ENCODE measurements around the gene ACOT11. TPM values are rescaled to one million over a fixed set of nuclear protein-coding genes. Genes with fewer than 3 reads are reported as not detected.

The ACOT11 gene
- total and polyA plus RNA-seq, 3 experiments from 2014 or later: 0.09 to 0.58 (median 0.37) TPM

- H3K27me3 ChIP-seq (ENCODE audit: insufficient read depth, low read length, poor library complexity, severe bottlenecking): no peaks in the 10 kb centered on the region
- no peak overlapping the region for H3K4me3 Mint-ChIP-seq
These were observed 33.0 kb downstream of the ACOT11 start for GRCh38 chr1:54580856-54581550.

GRCh38 chr1:54581621-54582035 lies 33.6 kb downstream of the ACOT11 start:
- H3K4me1 ChIP-seq (ENCODE audit: insufficient read depth, low read length): no peaks in the 10 kb centered on the region
- POLR2A ChIA-PET: no interaction called here
- peaks cover 0 to 1% (median 0%) of the 10 kb centered on the region in 5 donors for H3K9me3 Mint-ChIP-seq
- DNase-seq: no peak
- no peaks in the 10 kb centered on the region for H3K4me1 Mint-ChIP-seq
- no peaks in the 10 kb centered on the region for H3K27me3 ChIP-seq (ENCODE audit: insufficient read depth, low read length, poor library complexity, severe bottlenecking)
- H3K4me3 Mint-ChIP-seq: no peak overlapping the region
- no peak overlapping the region for H3K27ac Mint-ChIP-seq
- CTCF ChIA-PET: interaction anchor here (0.8 kb wide), 1 partner anchor 10 kb away, joined by 3 read pairs; no protein-coding TSS in a partner anchor
- no peaks in the 10 kb centered on the region for H3K36me3 ChIP-seq (ENCODE audit: insufficient read depth, low read length)
- no peaks in the 10 kb centered on the region for H3K36me3 Mint-ChIP-seq
- H3K27me3 Mint-ChIP-seq: peaks cover 0 to 8% of the 10 kb centered on the region in 2 donors
- H3K27ac ChIP-seq (ENCODE audit: low read depth, low read length): no peak overlapping the region
- no peaks in the 10 kb centered on the region for H3K9me3 ChIP-seq (ENCODE audit: low read length)
- H3K4me3 ChIP-seq (ENCODE audit: low read length): no peak overlapping the region

More at GRCh38 chr1:54580856-54581550, 33.0 kb downstream of the ACOT11 start:
- Histone ChIP-seq H3K9me3 (ENCODE audit: low read length) (no peaks in the 10 kb centered on the region), H3K4me3 (ENCODE audit: low read length) (no peak overlapping the region), H3K36me3 (ENCODE audit: insufficient read depth, low read length) (no peaks in the 10 kb centered on the region), H3K4me1 (ENCODE audit: insufficient read depth, low read length) (no peaks in the 10 kb centered on the region), H3K27ac (ENCODE audit: low read depth, low read length) (no peak overlapping the region)
- H3K27ac Mint-ChIP-seq: no peak overlapping the region
- ChIA-PET CTCF (interaction anchor here (0.8 kb wide), 1 partner anchor 9 kb away, joined by 3 read pairs; no protein-coding TSS in a partner anchor), POLR2A (no interaction called here)
- H3K4me1 Mint-ChIP-seq: no peaks in the 10 kb centered on the region
- H3K36me3 Mint-ChIP-seq: no peaks in the 10 kb centered on the region
- H3K27me3 Mint-ChIP-seq: peaks cover 0 to 8% of the 10 kb centered on the region in 2 donors
- peaks cover 0 to 1% (median 0%) of the 10 kb centered on the region in 5 donors for H3K9me3 Mint-ChIP-seq
- no peak for DNase-seq

- H3K27ac Mint-ChIP-seq: no peak overlapping the region
- H3K9me3 Mint-ChIP-seq: peaks cover 0 to 1% (median 0%) of the 10 kb centered on the region in 5 donors
- H3K4me3 Mint-ChIP-seq: no peak overlapping the region
- POLR2A ChIA-PET: no interaction called here
- no peak for DNase-seq
- peaks cover 0 to 8% of the 10 kb centered on the region in 2 donors for H3K27me3 Mint-ChIP-seq
- H3K4me1 Mint-ChIP-seq: no peaks in the 10 kb centered on the region
- H3K36me3 ChIP-seq (ENCODE audit: insufficient read depth, low read length): no peaks in the 10 kb centered on the region
- no peaks in the 10 kb centered on the region for H3K27me3 ChIP-seq (ENCODE audit: insufficient read depth, low read length, poor library complexity, severe bottlenecking)
- CTCF ChIA-PET: no interaction called here
- H3K27ac ChIP-seq (ENCODE audit: low read depth, low read length): no peak overlapping the region
- H3K4me3 ChIP-seq (ENCODE audit: low read length): no peak overlapping the region
- H3K36me3 Mint-ChIP-seq: no peaks in the 10 kb centered on the region
- no peaks in the 10 kb centered on the region for H3K4me1 ChIP-seq (ENCODE audit: insufficient read depth, low read length)
- H3K9me3 ChIP-seq (ENCODE audit: low read length): no peaks in the 10 kb centered on the region
These were observed 34.7 kb downstream of the ACOT11 start for GRCh38 chr1:54582566-54583306.

- no peaks in the 10 kb centered on the region for H3K36me3 Mint-ChIP-seq
- H3K27me3 Mint-ChIP-seq: peaks cover 0 to 5% of the 10 kb centered on the region in 2 donors
- no peaks in the 10 kb centered on the region for H3K36me3 ChIP-seq (ENCODE audit: insufficient read depth, low read length)
- no peak for DNase-seq
- H3K27me3 ChIP-seq (ENCODE audit: insufficient read depth, low read length, poor library complexity, severe bottlenecking): no peaks in the 10 kb centered on the region
- ChIA-PET POLR2A (no interaction called here), CTCF (no interaction called here)
- H3K27ac ChIP-seq (ENCODE audit: low read depth, low read length): no peak overlapping the region
- no peak overlapping the region for H3K4me3 ChIP-seq (ENCODE audit: low read length)
- peak overlapping the region in 1 of 8 donors; percentile 8 for H3K27ac Mint-ChIP-seq
- H3K4me3 Mint-ChIP-seq: no peak overlapping the region
- H3K4me1 ChIP-seq (ENCODE audit: insufficient read depth, low read length): no peaks in the 10 kb centered on the region
- H3K9me3 ChIP-seq (ENCODE audit: low read length): no peaks in the 10 kb centered on the region
- H3K4me1 Mint-ChIP-seq: peaks cover 2% of the 10 kb centered on the region in 3 donors
- no peaks in the 10 kb centered on the region for H3K9me3 Mint-ChIP-seq
These were observed 35.3 kb downstream of the ACOT11 start for GRCh38 chr1:54583307-54583686.

- no peak overlapping the region for H3K27ac Mint-ChIP-seq
- H3K4me3 Mint-ChIP-seq: peak overlapping the region in 1 of 7 donors; percentile 27
- no peaks in the 10 kb centered on the region for H3K4me1 ChIP-seq (ENCODE audit: insufficient read depth, low read length)
- H3K4me3 ChIP-seq (ENCODE audit: low read length): no peak overlapping the region
- H3K27ac ChIP-seq (ENCODE audit: low read depth, low read length): no peak overlapping the region
- peaks cover 0 to 5% of the 10 kb centered on the region in 2 donors for H3K27me3 Mint-ChIP-seq
- no peak for DNase-seq
- H3K36me3 Mint-ChIP-seq: no peaks in the 10 kb centered on the region
- H3K9me3 Mint-ChIP-seq: no peaks in the 10 kb centered on the region
- ChIA-PET POLR2A (no interaction called here), CTCF (no interaction called here)
- no peaks in the 10 kb centered on the region for H3K36me3 ChIP-seq (ENCODE audit: insufficient read depth, low read length)
- H3K9me3 ChIP-seq (ENCODE audit: low read length): no peaks in the 10 kb centered on the region
- no peaks in the 10 kb centered on the region for H3K27me3 ChIP-seq (ENCODE audit: insufficient read depth, low read length, poor library complexity, severe bottlenecking)
- H3K4me1 Mint-ChIP-seq: peaks cover 6 to 7% (median 7%) of the 10 kb centered on the region in 3 donors
These were observed 35.8 kb downstream of the ACOT11 start for GRCh38 chr1:54583871-54584270.

- Histone ChIP-seq H3K9me3 (ENCODE audit: low read length) (no peaks in the 10 kb centered on the region), H3K36me3 (ENCODE audit: insufficient read depth, low read length) (no peaks in the 10 kb centered on the region), H3K4me3 (ENCODE audit: low read length) (no peak overlapping the region), H3K27me3 (ENCODE audit: insufficient read depth, low read length, poor library complexity, severe bottlenecking) (no peaks in the 10 kb centered on the region), H3K4me1 (ENCODE audit: insufficient read depth, low read length) (no peaks in the 10 kb centered on the region), H3K27ac (ENCODE audit: low read depth, low read length) (no peak overlapping the region)
- no peak overlapping the region for H3K27ac Mint-ChIP-seq
- CTCF ChIA-PET: no interaction called here
- DNase-seq: no peak
- H3K4me1 Mint-ChIP-seq: peaks cover 6 to 7% (median 7%) of the 10 kb centered on the region in 3 donors
- H3K4me3 Mint-ChIP-seq: no peak overlapping the region
- POLR2A ChIA-PET: no interaction called here
- no peaks in the 10 kb centered on the region for H3K36me3 Mint-ChIP-seq
- H3K27me3 Mint-ChIP-seq: peaks cover 0 to 5% of the 10 kb centered on the region in 2 donors
- no peaks in the 10 kb centered on the region for H3K9me3 Mint-ChIP-seq
These were observed 36.5 kb downstream of the ACOT11 start for GRCh38 chr1:54584575-54584974.

- Mint-ChIP-seq H3K4me1 (peaks cover 6 to 7% (median 7%) of the 10 kb centered on the region in 3 donors), H3K36me3 (no peaks in the 10 kb centered on the region), H3K9me3 (no peaks in the 10 kb centered on the region), H3K27ac (no peak overlapping the region), H3K27me3 (peaks cover 0 to 5% of the 10 kb centered on the region in 2 donors), H3K4me3 (no peak overlapping the region)
- H3K9me3 ChIP-seq (ENCODE audit: low read length): no peaks in the 10 kb centered on the region
- H3K4me3 ChIP-seq (ENCODE audit: low read length): no peak overlapping the region
- H3K27me3 ChIP-seq (ENCODE audit: insufficient read depth, low read length, poor library complexity, severe bottlenecking): no peaks in the 10 kb centered on the region
- no peaks in the 10 kb centered on the region for H3K36me3 ChIP-seq (ENCODE audit: insufficient read depth, low read length)
- ChIA-PET POLR2A (no interaction called here), CTCF (no interaction called here)
- H3K27ac ChIP-seq (ENCODE audit: low read depth, low read length): no peak overlapping the region
- no peak for DNase-seq
- H3K4me1 ChIP-seq (ENCODE audit: insufficient read depth, low read length): no peaks in the 10 kb centered on the region
These were observed 37.4 kb downstream of the ACOT11 start for GRCh38 chr1:54585181-54586066.
